GM18858 (cell line): ENCODE data around the gene FARSA.
"Not testable (repeated sequence)": the region's sequence is repeated elsewhere in the genome, so short reads cannot be mapped to it uniquely, and the experiment has no call there.

Experiments
- ATAC-seq: cut with Tn5 transposase; IDR thresholded peaks from one replicate; pipeline ENCODE4 v1.9.1; 2021; ENCODE audit not compliant: unreplicated experiment

FARSA gene

DNA sequence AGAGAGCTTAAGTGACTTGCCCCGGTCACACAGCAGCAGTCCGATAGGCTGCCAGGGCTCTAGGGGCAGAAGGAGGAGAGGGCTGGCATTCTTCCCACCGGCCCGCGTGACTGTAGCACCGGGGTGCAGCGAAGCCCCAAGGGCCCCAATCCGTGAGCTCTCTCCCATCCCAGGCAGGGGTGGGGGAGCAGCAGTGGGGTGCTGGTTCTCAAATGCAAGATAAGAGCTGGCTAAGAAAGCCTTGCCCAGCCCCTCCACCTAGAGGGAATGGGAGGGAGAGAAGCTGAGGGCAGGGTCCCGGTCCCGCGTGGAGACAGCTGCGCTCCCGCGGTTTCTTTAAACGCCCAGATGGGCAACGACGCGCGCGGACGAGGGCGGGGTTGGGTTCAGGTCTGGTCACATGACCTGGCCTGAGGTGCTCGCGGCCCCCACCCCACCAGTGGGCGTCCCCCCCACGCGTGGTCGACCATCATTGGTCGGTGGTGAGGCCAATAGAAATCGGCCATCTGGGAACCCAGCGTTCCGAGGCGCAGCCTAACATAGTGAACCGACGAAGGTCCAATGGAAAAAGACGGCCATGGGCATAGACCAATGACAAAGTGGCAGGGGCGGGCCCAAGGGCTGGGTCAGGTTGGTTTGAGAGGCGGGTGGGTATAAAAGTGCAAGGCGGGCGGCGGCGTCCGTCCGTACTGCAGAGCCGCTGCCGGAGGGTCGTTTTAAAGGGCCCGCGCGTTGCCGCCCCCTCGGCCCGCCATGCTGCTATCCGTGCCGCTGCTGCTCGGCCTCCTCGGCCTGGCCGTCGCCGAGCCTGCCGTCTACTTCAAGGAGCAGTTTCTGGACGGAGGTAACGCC is 4.6 kb upstream of the FARSA start, which contains the start of gene CALR:
Gene CALR (plus strand): TSS at position 683 of the 852 bp plus-strand sequence. CDS start 71 bp downstream, at position 754.
- peak; percentile 66 for ATAC-seq

DNA sequence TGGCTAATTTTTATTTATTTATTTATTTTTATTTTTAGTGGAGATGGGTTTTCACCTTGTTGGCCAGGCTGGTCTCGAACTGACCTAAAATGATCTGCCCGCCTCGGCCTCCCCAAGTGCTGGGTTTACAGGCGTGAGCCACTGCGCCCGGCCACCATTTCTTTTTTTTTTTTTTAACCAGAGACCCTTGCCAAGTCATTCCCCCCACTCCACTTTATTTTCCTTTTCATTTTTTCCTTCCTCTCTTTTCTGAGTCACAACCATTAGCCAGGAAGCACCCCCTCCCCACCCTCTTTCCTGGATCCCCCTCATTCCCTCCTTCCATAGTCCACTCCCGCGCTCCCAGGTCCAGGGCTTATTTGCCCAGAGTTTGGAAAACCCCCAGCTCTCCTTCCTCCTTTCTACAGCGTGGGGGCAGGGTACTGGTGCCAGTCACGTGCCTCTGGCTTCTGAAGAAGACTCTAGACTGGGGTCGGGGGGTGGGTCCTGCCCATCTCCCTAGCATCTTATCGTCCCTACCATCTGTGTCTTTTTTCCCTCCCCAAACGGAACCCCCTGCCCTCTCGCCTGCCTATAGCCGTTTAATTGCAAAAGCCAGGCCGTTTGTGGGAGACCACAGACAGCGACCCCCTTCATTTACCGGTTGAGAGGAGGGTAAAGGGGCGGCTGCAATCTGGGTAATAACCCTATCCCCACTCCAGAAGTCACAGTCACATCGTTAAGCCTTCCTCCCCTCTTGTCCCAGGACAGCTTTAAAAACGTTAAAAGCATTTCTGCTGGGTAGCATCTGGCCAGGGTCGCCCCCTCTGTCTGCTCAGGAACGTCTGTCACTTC is 3.8 kb upstream of the FARSA start:
- no peak for ATAC-seq

DNA sequence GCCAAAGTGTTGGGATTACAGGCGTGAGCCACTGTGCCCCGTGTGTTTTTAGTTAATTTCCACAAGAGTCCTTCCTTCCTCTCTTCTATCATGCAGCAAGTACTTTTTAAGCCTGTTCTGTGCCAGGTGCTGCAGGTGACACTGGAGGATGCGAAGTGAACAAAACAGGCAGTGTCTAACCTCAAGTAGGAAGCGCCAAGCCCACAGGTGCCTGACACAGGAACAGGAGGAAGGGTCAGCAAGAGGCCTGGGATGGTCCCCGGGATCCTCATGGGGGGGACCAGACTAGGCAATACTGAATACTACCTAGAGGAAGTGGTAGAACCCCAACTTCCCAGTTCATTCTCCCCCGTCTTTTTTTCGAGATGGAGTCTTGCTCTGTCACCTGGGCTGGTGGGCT is 3.1 kb upstream of the FARSA start:
- ATAC-seq, result no peak

DNA sequence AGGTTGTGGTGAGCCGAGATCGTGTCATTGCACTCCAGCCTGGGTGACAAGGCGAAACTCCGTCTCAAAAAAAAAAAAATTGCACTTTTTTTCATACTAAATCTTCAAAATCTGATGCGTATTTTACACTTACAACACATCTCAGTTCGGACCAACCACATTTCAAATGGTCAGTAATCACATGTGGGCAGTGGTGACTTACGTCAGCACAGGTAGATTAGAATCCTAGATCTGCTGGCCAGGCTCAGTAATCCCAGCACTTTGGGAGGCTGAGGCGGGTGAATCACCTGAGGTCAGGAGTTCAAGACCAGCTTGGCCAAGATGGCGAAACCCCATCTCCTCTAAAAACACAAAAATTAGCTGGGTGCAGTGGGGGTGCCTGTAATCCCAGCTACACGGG is 1.6 kb upstream of the FARSA start:
- ATAC-seq, result no peak

DNA sequence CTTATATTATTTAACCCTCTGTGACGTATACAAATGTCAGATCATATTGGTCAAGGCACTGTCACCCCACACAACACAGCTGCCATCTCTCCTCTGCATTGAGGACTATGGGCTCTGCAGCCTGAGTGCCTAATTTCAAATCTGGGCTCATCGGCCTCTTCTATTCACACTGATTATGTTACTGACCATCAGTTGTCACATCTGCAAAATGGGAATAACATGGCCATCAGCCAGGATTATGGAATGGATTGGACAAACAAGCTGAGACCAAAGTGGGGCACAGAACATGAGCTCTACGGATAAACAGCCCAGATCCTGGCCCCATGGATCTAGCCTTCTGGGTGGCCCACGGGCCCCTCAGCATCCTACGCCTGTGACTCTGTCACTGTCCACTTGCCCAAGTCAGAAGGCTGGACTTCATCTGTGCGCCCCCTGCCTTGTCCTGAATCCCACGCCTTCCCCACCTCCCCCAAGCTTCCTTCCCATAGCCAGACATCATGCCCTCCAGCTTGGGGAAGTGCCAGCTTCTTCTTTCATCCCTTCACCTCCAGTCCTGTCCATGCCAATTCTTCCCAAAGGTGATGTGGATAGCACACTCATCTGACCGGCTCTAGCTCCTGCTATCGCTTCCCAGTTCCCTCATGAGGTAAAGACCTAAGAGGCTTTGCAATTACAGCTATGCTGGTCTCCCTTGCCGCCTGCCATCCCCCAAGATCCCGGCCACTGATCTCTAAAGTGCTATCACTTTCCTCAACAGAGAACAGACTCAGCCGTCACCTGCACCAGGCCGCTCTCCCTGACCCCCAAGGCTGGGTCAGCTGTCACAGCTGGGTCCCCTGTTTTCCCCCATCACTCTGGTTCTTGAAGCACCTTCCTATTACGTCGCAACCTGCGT is 872 bp downstream of the FARSA start:
- no peak for ATAC-seq

DNA sequence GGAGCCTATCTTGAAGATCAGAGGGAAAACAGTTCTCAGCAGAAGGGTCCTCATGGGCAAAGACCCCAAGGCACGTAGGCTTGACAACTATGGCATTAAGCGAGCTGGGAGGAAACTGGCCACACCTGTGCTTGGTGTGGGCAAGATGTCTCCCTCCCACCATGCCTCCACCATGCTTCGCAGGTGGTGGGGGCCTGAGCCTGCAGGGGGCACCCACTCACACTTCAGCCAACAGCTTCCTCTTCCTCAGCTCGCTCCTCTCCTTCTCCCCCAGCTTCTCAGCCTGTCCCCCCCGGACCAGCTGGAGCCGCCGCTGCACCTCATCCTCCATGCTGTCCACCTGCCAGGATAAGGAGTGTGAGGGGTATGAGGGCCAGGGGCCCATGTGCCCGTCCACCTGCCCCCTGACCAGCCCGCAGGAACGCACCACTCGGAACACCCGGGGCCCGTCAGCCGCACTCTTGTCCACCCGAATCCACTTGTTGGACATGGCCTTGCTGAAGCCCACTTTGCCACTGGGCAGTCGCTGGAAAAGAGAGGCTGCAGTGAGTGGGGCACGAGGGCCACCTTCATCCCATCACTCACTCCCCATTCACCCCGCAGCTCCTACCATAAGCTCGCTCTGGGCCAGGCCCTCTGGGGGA is 3.4 kb downstream of the FARSA start:
- no peak for ATAC-seq

DNA sequence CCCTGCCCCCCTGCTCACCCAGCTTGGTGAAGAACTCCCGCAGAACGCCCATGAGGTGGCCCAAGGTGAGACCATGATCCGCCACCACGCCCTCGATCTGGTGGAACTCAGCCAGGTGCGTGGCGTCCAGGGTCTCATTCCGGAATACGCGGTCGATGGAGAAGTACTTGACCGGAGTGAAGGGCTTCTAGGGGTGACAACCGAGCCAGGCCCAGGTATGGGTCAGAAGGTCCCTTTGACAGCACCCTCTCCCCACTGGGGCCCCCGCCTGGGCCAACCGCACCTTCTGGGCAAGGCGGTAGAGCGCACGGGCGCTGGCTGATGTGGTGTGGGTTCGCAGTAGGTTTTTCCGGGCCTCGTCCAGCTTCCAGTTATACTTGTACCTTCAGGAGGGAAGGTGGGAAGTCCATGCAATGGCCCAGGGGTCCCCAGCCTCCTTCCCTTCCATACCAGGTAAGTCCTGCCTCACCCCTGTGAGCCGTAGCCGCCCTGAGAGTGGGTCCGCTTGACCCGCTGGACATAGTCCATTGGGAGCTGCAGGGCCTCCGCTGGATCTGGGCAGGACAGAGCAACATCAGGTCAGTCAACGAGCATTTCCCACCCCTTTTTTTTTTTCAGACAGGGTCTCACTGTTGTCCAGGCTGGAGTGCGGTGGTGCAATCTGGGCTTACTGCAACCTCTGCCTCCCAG is 8.7 kb downstream of the FARSA start:
- no peak for ATAC-seq

DNA sequence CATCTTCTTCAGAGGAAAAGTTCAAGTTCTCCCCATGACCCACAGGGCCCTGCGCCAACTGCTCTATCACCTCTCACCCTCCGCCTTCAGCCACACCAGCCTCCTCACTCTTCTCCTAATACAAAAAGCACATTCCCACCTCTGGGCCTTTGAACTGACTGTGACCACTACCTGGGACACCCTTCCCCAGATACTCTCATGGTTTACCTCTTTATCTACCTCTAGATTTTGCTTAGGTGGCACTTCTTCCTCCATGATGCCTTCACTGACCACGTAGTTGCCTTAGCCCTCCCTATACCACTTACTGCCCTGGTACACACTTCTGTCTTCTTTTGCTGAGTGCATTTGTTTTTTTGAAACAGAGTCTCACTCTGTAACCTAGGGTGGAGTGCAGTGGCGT is 10.6 kb downstream of the FARSA start:
- no peak for ATAC-seq

DNA sequence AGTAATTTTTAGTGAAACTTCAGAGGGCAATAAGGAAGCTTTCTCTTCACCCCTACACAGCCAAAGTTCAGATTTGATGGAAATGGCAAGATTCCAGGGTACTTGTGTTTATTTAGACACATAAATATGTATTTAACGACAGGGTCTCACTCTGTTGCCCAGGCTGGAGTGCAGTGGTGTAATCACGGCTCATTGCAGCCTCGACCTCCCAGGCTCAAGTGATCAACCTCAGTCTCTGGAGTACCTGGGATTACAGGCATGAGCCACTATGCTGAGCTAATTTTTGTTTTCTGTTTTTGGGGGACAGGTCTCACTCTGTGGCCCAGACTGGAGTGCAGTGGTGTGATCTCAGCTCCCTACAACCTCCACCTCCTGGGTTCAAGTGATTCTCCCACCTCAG is 12.5 kb downstream of the FARSA start:
- no peak for ATAC-seq

DNA sequence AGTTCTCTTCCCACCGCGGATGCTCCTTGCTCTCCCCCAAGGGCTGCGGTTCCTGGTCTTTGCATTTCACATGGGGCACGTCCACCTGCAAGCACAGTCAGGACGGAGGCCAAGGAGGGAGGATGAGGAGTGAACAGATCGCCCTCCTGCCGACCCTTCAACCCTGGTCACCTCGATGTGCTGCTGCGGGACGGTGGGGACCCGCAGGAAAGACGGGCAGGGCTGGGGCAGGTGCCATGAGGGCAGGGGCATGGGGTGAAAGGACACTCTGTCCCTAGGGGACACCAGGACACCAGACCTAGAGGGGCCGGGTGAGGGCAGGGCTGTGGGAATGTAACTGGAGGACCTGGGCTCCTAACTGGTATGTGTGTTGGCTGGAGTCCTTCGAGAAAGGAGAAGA is 15.3 kb downstream of the FARSA start:
- ATAC-seq, result no peak

DNA sequence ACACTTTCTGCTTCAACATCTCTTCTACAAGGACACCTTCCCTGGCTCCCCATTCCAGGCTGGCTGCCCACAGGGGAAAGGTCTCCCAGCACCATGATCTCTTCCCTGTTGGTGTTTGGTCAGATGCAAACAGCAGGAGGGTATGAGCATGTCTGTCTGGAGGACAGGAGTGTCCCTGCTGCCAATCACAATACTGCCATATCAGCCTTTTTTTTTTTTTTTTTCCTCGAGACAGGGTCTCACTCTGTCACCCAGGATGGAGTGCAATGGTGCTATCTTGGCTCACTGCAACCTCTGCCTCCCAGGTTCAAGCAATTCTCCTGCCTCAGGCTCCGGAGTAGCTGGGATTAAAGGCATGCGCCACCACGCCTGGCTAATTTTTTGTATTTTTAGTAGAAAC is 17.7 kb downstream of the FARSA start:
- ATAC-seq, result not testable (repeated sequence)

DNA sequence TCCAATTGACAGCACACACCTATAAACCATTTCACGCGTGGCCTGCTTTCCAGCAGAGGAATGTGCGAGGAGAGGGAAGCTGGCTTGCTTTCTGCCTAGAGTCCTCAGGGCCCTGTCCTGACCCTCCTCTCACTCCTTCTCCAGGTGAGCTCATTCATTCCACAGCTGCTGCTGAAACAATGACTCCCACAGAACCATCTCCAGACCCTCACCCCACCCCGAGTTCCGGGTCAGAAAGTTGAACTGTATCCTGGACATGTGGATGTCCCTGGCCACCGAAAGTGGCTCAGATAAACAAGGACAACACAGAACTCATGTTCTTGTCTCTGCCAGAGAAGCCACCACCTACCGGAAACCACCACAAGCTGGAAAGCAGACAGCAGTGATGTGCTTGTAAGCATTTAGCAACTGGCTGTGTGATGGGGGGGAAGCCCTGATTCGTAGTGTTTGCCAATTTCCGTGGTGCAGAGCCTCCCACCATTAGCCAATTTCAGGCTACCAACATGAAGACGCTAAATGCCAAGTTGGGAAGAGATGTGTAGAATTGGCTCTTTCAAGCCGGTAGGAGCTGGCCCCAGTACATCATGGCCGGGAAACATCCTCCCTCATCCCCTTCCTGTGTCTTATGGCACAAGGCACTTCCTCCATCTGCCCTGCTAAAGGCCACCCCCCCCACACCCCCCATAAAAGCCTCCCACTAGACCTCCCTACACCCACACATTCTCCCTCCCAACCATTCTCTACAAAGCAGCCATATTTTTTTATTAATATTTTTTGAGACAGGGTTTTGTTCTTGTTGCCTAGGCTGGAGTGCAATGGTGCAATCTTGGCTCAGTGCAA is 19.4 kb downstream of the FARSA start:
- no peak for ATAC-seq

DNA sequence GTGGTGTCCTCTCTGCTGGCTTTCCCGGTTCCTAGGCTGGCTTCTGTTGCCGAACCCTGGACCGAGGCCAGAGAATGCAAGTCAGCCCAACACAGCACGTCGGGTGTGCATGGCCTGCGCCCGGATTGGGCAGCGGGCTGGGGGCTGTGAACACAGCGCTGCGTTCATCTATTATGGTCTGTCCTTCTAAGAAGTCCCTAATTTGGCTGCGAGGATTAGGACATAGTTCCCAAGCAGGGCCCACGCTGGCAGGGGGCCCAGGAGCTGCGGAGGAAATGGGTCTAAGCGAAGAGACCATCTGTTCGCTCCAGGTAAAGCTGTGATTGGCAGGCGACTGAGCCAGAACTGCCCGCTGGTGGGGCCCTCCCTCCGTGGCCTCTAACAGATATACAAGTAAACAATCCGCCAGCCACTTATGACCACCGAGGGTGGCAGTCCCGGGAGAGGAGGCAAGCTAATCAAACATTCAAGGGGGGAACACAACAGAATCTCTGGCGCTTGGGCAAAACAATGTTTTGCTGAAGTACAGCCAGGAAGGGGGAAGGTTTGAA is 20.4 kb downstream of the FARSA start:
- no peak for ATAC-seq

DNA sequence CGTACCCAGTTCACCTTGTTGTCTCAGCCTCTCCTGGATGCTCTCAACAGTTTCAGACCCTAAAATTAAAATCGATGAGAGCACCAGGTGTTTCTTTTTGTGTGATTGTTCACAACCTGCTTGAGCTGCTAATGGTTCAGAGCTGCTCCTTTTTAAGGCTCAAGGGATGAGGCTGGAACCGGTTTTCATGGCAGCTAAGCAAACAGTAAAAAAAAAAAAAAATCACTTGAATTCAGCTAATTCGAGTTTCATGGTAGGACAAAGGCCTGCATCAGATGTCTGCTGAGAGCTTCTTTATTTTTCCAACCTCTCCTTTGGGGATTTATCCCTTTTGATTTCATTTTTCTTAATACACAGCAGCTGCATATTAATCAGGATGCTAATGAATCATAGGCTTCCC is 20.9 kb downstream of the FARSA start:
- no peak for ATAC-seq

DNA sequence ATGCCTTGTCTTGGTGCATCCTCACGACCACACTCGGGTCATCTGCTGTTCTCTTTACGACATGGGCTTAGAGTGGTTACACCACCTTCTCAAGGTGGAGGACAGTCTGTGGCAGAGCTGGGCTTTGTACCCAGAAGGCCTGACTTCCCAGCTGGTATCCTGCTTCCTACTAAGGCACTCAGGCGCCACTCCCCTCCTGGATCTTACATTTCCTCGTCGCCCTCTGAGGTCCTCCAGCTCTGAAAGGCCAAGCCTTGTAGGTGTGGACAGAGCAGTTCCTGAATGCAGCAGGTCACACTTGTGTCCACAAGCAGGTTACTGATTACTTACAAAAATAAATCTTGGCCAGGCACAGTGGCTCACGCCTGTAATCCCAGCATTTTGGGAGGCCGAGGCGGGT is 26.3 kb downstream of the FARSA start:
- no peak for ATAC-seq

DNA sequence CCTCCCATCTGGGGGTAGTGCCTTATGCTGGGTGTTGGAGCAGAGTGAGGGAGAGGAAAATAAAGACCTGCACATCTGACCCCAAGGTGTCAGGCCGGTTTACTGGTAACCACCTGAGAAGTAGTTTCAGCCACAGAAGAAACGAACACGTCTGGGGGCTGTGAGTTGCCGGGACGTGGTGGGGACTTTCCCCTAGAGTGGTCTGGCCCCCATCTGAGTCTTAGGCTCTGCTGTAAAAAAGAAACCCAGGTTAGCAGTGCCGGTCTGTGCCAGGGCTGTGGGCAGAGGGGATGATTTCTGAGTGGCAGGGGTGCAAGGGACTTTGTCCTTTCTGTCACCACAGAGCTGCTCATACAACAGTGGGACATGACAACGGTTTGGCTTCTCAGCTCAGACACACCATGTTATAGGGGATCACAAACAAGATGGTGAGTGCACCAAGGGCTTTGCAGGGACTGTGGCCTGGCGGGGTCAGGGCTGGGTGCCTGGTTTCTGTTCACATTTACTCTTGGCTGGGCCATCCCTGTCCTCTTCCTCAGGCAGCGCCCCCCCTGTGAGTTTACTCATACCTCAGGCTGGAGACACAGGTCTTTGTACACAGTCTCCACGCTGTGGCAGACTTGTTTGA is 33.5 kb downstream of the FARSA start:
- ATAC-seq, result no peak

DNA sequence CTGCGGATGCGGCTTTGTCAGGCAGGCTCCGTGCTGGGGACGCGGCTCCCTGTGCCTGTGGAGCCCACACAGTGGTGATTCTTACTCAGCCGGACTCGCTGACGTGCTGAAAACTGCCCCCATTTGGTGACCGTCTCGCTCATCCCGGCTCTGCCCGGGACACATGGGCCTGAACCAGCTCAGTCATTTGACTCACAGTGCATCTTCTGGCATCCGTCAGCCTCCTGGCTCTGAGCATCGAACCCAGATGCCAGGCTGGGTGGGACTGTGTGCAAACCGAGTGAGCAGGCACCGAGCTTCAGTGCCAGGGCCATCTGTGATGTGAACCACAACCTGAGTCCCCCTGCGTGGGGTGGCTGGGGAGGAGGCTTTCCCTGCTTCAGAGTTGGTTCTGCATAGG is 37.1 kb downstream of the FARSA start:
- no peak for ATAC-seq

DNA sequence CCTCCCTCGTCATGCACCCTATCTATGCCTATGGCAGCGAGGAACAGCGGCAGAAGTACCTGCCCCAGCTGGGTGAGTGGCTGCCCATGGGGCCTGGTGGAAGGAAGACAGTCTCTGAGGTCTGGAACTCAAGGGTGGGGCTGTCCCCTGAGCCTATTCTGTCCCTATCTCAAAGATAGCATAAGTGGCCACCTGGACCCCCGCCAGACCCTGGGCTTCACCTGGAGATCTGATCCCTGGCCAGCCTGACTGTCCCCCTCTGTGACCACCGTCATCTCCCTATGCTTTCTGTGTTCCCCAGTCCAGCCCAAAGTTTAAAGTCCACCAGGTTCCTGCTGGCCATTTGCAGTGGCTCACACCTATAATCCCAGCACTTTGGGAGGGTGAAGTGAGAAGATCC is 39.9 kb downstream of the FARSA start:
- ATAC-seq, result no peak
